GM23338 (cell line): ENCODE data around the gene VNN1.

Experiments used
- CREB1 ChIP-seq: fragments of 250-450 bp; sonication (Bioruptor Pico); IDR thresholded peaks from 2 replicates; pipeline ENCODE4 v1.5.0; 2020; ENCODE audit warnings: low read depth, mild to moderate bottlenecking, moderate library complexity
- ETS1 ChIP-seq: IDR thresholded peaks from 2 replicates; pipeline ENCODE4 v1.6.1; 2016; ENCODE audit warnings: antibody characterized with exemption
- EZH2 ChIP-seq: fragments of 200-600 bp; sonication (generic); IDR thresholded peaks from one replicate; pipeline ENCODE4 v1.8.0; 2017; ENCODE audit warnings: antibody characterized with exemption, mild to moderate bottlenecking, low read depth; ENCODE audit not compliant: unreplicated experiment
- EZH2phosphoT487 ChIP-seq: fragments of 200-600 bp; sonication (generic); IDR thresholded peaks from one replicate; pipeline ENCODE4 v1.8.1; 2018; ENCODE audit warnings: antibody characterized with exemption; ENCODE audit not compliant: unreplicated experiment
- JUNB ChIP-seq: IDR thresholded peaks from one replicate; pipeline ENCODE4 v1.6.1; 2016; ENCODE audit warnings: antibody characterized with exemption; ENCODE audit not compliant: unreplicated experiment
- NANOG ChIP-seq: IDR thresholded peaks from 2 replicates; pipeline ENCODE4 v1.6.1; 2016; ENCODE audit warnings: antibody characterized with exemption, borderline replicate concordance
- POLR2AphosphoS5 ChIP-seq: IDR thresholded peaks from 2 replicates; pipeline ENCODE4 v1.6.1; 2016; ENCODE audit warnings: antibody characterized with exemption, low read depth
- STAT1 ChIP-seq: IDR thresholded peaks from one replicate; pipeline ENCODE4 v1.6.1; 2016; ENCODE audit warnings: antibody characterized with exemption; ENCODE audit not compliant: unreplicated experiment
- ZNF114 ChIP-seq: fragments of 250-450 bp; sonication (Bioruptor Pico); IDR thresholded peaks from 2 replicates; pipeline ENCODE4 v1.5.0; 2020; ENCODE audit warnings: mild to moderate bottlenecking, moderate library complexity
- TF ChIP-seq, protein P1 (sequence below): IDR thresholded peaks from one replicate; pipeline ENCODE4 v1.6.1; 2018; ENCODE audit warnings: antibody characterized with exemption; ENCODE audit not compliant: unreplicated experiment
- TF ChIP-seq, protein P2 (sequence below), 2 experiments: fragments of 200-600 bp in 1 of 2; sonication (generic) in 1 of 2; conservative IDR thresholded peaks; 2 replicates each; pipeline versions ENCODE4 v1.5.1 to v1.6.1; 2016 to 2017; ENCODE audit warnings: antibody characterized with exemption in 2 of 2, low read depth in 2 of 2, mild to moderate bottlenecking in 2 of 2, moderate library complexity in 1 of 2
- TF ChIP-seq, protein P3 (sequence below): fragments of 250-450 bp; sonication (Bioruptor Pico); IDR thresholded peaks from 2 replicates; pipeline ENCODE4 v1.5.0; 2020; ENCODE audit warnings: mild to moderate bottlenecking, moderate library complexity

GRCh38 chr6:132708771-132709170 is 5.1 kb downstream of the VNN1 start:
- TF ChIP-seq EZH2: no peak
- TF ChIP-seq, protein P1, sequence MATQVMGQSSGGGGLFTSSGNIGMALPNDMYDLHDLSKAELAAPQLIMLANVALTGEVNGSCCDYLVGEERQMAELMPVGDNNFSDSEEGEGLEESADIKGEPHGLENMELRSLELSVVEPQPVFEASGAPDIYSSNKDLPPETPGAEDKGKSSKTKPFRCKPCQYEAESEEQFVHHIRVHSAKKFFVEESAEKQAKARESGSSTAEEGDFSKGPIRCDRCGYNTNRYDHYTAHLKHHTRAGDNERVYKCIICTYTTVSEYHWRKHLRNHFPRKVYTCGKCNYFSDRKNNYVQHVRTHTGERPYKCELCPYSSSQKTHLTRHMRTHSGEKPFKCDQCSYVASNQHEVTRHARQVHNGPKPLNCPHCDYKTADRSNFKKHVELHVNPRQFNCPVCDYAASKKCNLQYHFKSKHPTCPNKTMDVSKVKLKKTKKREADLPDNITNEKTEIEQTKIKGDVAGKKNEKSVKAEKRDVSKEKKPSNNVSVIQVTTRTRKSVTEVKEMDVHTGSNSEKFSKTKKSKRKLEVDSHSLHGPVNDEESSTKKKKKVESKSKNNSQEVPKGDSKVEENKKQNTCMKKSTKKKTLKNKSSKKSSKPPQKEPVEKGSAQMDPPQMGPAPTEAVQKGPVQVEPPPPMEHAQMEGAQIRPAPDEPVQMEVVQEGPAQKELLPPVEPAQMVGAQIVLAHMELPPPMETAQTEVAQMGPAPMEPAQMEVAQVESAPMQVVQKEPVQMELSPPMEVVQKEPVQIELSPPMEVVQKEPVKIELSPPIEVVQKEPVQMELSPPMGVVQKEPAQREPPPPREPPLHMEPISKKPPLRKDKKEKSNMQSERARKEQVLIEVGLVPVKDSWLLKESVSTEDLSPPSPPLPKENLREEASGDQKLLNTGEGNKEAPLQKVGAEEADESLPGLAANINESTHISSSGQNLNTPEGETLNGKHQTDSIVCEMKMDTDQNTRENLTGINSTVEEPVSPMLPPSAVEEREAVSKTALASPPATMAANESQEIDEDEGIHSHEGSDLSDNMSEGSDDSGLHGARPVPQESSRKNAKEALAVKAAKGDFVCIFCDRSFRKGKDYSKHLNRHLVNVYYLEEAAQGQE: no peak
- TF ChIP-seq, protein P2, sequence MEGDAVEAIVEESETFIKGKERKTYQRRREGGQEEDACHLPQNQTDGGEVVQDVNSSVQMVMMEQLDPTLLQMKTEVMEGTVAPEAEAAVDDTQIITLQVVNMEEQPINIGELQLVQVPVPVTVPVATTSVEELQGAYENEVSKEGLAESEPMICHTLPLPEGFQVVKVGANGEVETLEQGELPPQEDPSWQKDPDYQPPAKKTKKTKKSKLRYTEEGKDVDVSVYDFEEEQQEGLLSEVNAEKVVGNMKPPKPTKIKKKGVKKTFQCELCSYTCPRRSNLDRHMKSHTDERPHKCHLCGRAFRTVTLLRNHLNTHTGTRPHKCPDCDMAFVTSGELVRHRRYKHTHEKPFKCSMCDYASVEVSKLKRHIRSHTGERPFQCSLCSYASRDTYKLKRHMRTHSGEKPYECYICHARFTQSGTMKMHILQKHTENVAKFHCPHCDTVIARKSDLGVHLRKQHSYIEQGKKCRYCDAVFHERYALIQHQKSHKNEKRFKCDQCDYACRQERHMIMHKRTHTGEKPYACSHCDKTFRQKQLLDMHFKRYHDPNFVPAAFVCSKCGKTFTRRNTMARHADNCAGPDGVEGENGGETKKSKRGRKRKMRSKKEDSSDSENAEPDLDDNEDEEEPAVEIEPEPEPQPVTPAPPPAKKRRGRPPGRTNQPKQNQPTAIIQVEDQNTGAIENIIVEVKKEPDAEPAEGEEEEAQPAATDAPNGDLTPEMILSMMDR (conservative IDR thresholded peaks at IDR 0.05; ENCODE audit: low read depth in 2 of 2): no peak
- no peak for TF ChIP-seq POLR2AphosphoS5
- TF ChIP-seq CREB1 (CRISPR knock-in tag): no peak
- TF ChIP-seq NANOG: no peak
- TF ChIP-seq EZH2phosphoT487: no peak
- TF ChIP-seq STAT1: no peak
- TF ChIP-seq ETS1: no peak
- TF ChIP-seq, protein P3, sequence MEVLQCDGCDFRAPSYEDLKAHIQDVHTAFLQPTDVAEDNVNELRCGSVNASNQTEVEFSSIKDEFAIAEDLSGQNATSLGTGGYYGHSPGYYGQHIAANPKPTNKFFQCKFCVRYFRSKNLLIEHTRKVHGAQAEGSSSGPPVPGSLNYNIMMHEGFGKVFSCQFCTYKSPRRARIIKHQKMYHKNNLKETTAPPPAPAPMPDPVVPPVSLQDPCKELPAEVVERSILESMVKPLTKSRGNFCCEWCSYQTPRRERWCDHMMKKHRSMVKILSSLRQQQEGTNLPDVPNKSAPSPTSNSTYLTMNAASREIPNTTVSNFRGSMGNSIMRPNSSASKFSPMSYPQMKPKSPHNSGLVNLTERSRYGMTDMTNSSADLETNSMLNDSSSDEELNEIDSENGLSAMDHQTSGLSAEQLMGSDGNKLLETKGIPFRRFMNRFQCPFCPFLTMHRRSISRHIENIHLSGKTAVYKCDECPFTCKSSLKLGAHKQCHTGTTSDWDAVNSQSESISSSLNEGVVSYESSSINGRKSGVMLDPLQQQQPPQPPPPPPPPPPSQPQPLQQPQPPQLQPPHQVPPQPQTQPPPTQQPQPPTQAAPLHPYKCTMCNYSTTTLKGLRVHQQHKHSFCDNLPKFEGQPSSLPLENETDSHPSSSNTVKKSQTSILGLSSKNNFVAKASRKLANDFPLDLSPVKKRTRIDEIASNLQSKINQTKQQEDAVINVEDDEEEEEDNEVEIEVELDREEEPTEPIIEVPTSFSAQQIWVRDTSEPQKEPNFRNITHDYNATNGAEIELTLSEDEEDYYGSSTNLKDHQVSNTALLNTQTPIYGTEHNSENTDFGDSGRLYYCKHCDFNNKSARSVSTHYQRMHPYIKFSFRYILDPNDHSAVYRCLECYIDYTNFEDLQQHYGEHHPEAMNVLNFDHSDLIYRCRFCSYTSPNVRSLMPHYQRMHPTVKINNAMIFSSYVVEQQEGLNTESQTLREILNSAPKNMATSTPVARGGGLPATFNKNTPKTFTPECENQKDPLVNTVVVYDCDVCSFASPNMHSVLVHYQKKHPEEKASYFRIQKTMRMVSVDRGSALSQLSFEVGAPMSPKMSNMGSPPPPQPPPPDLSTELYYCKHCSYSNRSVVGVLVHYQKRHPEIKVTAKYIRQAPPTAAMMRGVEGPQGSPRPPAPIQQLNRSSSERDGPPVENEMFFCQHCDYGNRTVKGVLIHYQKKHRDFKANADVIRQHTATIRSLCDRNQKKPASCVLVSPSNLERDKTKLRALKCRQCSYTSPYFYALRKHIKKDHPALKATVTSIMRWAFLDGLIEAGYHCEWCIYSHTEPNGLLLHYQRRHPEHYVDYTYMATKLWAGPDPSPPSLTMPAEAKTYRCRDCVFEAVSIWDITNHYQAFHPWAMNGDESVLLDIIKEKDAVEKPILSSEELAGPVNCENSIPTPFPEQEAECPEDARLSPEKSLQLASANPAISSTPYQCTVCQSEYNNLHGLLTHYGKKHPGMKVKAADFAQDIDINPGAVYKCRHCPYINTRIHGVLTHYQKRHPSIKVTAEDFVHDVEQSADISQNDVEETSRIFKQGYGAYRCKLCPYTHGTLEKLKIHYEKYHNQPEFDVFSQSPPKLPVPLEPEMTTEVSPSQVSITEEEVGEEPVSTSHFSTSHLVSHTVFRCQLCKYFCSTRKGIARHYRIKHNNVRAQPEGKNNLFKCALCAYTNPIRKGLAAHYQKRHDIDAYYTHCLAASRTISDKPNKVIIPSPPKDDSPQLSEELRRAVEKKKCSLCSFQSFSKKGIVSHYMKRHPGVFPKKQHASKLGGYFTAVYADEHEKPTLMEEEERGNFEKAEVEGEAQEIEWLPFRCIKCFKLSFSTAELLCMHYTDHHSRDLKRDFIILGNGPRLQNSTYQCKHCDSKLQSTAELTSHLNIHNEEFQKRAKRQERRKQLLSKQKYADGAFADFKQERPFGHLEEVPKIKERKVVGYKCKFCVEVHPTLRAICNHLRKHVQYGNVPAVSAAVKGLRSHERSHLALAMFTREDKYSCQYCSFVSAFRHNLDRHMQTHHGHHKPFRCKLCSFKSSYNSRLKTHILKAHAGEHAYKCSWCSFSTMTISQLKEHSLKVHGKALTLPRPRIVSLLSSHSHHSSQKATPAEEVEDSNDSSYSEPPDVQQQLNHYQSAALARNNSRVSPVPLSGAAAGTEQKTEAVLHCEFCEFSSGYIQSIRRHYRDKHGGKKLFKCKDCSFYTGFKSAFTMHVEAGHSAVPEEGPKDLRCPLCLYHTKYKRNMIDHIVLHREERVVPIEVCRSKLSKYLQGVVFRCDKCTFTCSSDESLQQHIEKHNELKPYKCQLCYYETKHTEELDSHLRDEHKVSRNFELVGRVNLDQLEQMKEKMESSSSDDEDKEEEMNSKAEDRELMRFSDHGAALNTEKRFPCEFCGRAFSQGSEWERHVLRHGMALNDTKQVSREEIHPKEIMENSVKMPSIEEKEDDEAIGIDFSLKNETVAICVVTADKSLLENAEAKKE (CRISPR knock-in tag): no peak
- TF ChIP-seq JUNB: no peak
- TF ChIP-seq ZNF114 (CRISPR knock-in tag): no peak
